B cell (primary cell): ENCODE results near the gene GTF3C5.

Experiments used
- EZH2 ChIP-seq: IDR thresholded peaks from 2 replicates; pipeline ENCODE4 v1.6.1; 2012; ENCODE audit warnings: borderline replicate concordance, low read depth, mild to moderate bottlenecking, moderate library complexity, low read length; ENCODE audit not compliant: insufficient read depth, poor library complexity, severe bottlenecking
- TF ChIP-seq, protein P1 (sequence below): fragments of 200-600 bp; IDR thresholded peaks from one replicate; pipeline ENCODE4 v1.8.0; 2022; ENCODE audit warnings: antibody characterized with exemption, mild to moderate bottlenecking

DNA sequence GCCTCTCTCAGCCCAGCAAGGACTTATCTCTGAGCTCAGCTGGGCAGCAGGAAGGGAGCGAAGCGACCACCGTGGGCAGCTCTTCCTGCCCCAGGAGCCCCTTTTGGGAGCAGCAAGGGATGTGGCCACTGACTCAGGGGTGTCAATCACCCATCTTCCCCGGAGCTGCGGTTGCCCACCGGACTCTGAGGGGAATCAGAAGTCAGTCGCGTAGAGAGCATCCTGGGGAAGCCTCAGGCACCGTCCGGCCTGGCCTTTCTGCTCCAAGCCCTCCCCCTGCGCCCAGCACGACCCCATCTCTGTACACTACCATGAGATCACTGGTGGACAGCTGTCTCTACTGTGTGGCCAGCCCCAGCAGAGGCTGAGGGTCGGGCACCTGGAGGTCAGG lies 27.7 kb upstream of the GTF3C5 start:
- TF ChIP-seq, protein P1, sequence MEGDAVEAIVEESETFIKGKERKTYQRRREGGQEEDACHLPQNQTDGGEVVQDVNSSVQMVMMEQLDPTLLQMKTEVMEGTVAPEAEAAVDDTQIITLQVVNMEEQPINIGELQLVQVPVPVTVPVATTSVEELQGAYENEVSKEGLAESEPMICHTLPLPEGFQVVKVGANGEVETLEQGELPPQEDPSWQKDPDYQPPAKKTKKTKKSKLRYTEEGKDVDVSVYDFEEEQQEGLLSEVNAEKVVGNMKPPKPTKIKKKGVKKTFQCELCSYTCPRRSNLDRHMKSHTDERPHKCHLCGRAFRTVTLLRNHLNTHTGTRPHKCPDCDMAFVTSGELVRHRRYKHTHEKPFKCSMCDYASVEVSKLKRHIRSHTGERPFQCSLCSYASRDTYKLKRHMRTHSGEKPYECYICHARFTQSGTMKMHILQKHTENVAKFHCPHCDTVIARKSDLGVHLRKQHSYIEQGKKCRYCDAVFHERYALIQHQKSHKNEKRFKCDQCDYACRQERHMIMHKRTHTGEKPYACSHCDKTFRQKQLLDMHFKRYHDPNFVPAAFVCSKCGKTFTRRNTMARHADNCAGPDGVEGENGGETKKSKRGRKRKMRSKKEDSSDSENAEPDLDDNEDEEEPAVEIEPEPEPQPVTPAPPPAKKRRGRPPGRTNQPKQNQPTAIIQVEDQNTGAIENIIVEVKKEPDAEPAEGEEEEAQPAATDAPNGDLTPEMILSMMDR, result no peak
- TF ChIP-seq EZH2, result no peak
